GM12875 (cell line): ENCODE results near the gene PTEN.
"Not testable (repeated sequence)": the region's sequence is repeated elsewhere in the genome, so short reads cannot be mapped to it uniquely, and the experiment has no call there.

Source experiments
- H3K4me3 ChIP-seq: one replicate; pipeline ENCODE4 v1.5.1; 2011; ENCODE audit warnings: low read depth, low read length, control low read depth
- TF ChIP-seq, protein P1 (sequence below): IDR thresholded peaks from 2 replicates; pipeline ENCODE4 v1.5.1; 2011; ENCODE audit warnings: low read depth, mild to moderate bottlenecking, control low read depth, inconsistent platforms, low read length, moderate library complexity, borderline replicate concordance; ENCODE audit not compliant: insufficient read depth

The PTEN gene

DNA sequence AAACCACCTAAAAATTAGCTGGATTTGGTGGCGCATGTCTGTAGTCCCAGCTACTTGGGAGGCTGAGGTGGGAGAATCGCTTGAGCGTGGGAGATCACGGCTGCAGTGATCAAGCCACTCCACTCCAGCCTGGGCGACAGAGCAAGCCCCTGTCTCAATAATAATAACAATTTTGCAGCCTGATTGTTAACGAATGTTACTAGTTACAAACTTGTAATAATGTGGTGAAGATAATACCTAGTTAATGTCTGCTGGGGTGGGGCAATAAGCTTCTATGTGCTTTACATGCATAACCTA is 44.2 kb upstream of the PTEN start:
- TF ChIP-seq, protein P1, sequence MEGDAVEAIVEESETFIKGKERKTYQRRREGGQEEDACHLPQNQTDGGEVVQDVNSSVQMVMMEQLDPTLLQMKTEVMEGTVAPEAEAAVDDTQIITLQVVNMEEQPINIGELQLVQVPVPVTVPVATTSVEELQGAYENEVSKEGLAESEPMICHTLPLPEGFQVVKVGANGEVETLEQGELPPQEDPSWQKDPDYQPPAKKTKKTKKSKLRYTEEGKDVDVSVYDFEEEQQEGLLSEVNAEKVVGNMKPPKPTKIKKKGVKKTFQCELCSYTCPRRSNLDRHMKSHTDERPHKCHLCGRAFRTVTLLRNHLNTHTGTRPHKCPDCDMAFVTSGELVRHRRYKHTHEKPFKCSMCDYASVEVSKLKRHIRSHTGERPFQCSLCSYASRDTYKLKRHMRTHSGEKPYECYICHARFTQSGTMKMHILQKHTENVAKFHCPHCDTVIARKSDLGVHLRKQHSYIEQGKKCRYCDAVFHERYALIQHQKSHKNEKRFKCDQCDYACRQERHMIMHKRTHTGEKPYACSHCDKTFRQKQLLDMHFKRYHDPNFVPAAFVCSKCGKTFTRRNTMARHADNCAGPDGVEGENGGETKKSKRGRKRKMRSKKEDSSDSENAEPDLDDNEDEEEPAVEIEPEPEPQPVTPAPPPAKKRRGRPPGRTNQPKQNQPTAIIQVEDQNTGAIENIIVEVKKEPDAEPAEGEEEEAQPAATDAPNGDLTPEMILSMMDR = no peak
- H3K4me3 ChIP-seq = no peak overlapping the region

DNA sequence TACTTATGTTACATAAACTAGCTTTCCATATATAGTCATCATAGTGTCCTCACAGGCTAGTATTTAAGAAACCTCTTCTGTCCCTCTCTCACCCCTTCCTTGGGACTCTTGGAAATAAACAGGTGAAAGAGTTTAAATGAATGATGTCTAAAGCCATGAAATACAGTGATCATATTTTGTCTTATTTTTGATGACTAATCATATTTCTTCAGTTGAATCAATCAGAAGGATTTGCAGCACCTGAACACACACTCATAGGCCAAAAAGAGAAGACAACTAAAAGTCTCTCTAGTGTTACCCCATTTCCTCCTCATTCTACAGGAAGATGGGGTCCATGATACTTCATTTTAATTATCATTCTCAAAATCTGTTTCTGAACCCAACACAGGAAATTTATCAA is 36.8 kb upstream of the PTEN start:
- H3K4me3 ChIP-seq = no peak overlapping the region
- TF ChIP-seq, protein P1 = no peak

DNA sequence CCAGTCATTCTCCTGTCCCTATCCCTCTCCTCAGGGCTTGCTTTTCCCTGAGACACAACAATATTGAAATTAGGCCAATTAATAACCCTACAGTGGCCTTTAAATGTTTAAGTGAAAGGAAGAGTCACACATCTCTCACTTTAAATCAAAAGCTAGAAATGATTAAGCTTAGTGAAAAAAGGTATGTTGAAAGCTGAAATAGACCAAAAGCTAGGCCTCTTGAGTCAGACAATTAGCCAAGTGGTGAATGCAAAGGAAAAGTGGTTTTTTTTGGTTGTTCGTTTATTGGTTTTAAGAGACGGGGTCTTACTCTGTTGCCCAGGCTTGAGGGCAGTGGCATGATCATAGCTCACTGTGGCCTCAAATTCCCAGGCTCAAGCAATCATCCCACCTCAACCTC is 35.7 kb upstream of the PTEN start:
- TF ChIP-seq, protein P1 = no peak
- no peak overlapping the region for H3K4me3 ChIP-seq

DNA sequence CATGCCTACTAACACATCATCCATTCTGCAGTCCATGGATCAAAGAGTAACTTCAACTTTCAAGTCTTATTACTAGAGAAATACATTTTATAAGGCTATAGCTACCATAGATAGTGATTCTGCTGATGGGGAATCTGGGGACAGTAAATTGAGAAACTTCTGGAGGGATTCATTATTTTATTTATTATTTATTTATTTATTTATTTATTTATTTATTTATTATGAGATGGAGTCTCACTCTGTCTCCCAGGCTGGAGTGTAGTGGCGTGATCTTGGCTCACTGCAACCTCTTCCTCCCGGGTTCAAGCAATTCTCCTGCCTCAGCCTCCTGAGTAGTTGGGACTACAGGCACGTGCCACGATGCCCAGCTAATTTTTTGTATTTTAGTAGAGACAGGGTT is 34.4 kb upstream of the PTEN start:
- not testable (repeated sequence) for H3K4me3 ChIP-seq

DNA sequence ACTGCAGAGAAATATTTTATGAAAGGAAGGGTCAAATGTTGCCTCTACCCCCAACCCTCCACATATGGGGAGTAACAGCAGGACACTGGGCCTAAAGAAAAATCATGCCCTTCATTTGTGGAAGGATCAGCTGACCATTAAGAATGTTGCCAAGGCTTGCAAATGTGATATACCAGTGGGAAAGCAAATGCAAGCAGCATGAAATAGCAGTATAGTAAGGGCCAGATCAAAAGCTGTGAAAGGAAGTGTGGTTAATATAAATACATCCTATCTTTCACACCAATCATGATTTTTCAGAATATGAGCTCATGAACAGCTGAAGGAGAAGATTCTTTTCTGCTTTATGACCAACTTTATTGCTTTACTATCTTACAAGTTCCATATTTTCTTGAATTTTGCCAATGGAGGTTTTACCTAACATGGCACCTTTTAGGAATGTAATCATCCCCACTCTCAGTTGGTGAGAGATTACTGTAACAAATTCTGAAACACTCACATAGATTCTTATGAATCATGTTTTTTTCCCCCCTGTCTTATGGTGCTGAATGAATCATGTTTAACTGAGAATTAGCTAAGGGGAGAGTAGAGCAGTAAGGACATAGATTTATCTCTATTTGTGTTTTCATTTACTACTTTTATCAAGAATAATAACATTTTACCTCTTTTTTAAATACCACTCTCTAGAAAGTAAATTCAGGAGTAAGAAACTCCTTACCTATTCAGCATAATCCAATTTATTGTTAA is 33.3 kb upstream of the PTEN start:
- TF ChIP-seq, protein P1 = no peak
- H3K4me3 ChIP-seq = no peak overlapping the region

DNA sequence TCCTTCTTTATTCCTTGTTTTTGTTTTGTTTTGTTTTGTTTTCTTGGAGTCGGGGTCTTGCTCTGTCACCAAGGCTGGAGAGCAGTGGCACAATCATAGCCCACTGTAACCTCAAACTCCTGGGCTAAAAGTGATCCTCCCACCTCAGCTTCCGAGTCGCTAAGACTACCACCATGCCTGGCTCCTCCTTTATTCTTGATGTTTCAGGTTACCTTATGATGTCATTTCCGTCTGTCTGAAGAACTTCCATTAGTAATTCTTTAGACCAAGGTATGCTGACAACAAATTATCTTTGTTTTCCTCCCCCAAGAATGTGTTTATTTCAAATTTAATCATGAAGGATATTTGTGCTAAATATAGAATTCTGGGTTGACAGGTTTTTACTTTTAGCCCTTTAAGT is 27.3 kb upstream of the PTEN start:
- TF ChIP-seq, protein P1 = no peak
- H3K4me3 ChIP-seq = no peak overlapping the region

DNA sequence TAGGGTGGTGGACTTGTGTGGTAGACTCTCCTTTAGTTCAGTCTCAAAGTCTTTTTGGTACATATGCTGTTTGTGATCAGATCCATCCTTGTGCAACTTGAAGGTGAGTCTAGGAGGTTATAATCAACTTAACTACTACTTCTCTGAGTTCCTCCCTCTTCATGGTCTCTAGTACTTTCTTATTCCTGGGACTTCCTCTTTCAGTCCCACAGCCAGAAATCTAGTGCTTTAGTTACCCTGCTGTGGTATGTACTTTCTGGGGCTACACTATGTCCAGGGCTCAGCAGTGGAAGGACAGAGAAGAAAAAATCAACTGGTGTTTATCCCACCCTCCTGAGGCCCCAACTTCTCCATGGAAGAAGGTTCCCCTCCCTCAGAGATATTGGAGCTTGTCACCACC is 26.0 kb upstream of the PTEN start:
- no peak overlapping the region for H3K4me3 ChIP-seq
- TF ChIP-seq, protein P1 = no peak

DNA sequence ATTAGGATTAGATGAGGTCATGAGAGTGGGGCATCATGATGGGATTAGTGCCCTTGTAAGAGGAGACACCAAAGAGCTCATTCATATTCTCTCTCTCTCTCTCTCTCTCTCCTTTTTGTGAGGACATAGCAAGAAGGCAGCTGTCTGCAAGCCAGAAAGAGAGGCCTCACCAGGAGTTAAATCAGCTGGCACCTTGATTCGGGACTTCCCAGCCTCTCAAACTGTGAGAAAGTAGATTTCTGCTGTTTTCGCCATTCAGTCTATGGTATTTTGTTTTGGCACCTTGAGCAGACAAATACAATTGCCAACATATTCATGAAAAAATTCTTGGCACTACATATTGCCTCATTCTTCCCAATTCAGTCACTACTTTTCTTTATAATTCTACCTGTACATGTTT is 24.8 kb upstream of the PTEN start:
- H3K4me3 ChIP-seq = no peak overlapping the region
- TF ChIP-seq, protein P1 = no peak
